Measurements from ENCODE around the gene WDR31.
"Not testable (repeated sequence)": the region's sequence is repeated elsewhere in the genome, so short reads cannot be mapped to it uniquely, and the experiment has no call there.

WDR31 gene

DNA sequence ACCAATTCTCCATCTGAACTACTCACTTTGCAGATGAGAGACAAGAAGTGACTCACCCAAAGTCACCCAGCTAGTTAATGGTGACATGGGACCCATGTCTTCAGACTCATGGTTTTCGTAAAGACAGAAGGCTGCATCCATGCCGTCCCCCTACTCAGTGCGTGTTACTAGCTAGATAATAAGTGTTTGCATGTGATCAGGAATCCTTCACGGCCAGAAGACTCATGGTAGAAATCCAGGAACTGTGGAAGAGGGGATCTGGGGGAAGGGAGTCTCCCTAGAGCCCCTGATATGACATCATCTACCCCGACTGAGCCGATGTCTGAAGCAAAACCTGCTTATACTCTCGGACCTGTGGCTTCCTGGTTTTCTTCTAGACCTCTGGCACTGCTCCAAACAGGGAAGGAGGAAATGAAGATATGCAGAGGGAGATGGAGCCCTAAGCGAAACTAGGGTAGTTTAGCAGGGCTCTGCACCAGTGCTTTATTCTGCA lies 40.2 kb downstream of the WDR31 start:
- H3K9ac ChIP-seq (ENCODE audit: low read length in 5 of 5) = no peak overlapping the region
- peak overlapping the region in 1 of 5 donors; percentile 33 for H3K4me3 ChIP-seq (ENCODE audit: low read depth in 1 of 5, low read length in 5 of 5)
- no peak overlapping the region for H3K27ac ChIP-seq (ENCODE audit: low read depth, low read length)
- H3K36me3 ChIP-seq (ENCODE audit: control insufficient read depth in 5 of 5, insufficient read depth in 5 of 5, low read length in 5 of 5) = no peaks in the 10 kb centered on the region
- peaks cover 0 to 4% (median 0%) of the 10 kb centered on the region in 5 donors for H3K27me3 ChIP-seq (ENCODE audit: control insufficient read depth in 5 of 5, insufficient read depth in 4 of 5, low read length in 5 of 5)
- H3K4me1 ChIP-seq (ENCODE audit: control insufficient read depth in 5 of 5, insufficient read depth in 5 of 5, low read length in 5 of 5) = peaks cover 0 to 7% (median 5%) of the 10 kb centered on the region in 5 donors
- H3K9me3 ChIP-seq (ENCODE audit: control insufficient read depth in 5 of 5, low read length in 5 of 5) = no peaks in the 10 kb centered on the region

DNA sequence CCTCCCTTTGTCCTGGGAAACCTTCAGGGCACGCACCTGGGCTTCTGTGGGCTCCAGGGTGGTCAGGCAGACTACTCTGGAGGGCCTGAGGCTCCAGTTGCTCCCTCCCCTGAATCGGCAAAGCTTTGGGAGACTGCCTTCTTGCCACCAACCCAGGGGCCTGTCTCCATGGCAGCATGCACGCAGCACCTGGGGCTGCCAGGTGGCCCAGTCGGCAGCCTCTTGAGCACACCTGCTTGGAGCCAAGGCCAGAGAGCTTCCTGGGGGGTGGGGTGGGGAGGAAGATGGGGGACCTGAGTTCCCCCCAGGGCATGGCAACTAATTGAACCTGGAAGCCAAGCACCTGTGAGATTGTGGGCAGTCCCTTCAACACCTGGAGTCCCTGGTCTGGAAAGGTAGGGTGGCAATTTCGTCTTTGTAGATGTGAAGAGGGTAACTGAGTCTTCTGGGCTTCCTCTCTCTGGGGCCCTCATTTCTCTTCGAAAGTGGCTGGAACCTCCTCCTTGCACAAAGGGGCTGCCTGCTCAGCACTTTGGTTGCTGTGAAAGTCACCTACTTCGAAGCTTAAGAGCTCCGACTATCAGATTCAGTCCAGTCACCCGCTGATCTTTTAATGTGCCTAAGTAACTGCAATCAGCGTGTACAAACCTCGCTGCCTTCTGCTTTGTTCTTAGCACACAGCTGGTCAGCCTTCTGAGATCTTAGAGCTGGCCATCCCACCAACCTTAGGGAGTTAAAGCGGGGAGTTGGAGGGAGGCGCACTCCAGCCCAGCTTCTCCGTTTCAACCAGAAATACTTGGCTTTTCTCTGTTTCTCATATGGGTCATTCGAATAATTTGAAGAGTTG lies 40.9 kb downstream of the WDR31 start:
- Histone ChIP-seq H3K4me1 (ENCODE audit: control insufficient read depth in 5 of 5, insufficient read depth in 5 of 5, low read length in 5 of 5) (peaks cover 0 to 7% (median 5%) of the 10 kb centered on the region in 5 donors), H3K36me3 (ENCODE audit: control insufficient read depth in 5 of 5, insufficient read depth in 5 of 5, low read length in 5 of 5) (no peaks in the 10 kb centered on the region), H3K9ac (ENCODE audit: low read length in 5 of 5) (no peak overlapping the region), H3K9me3 (ENCODE audit: control insufficient read depth in 5 of 5, low read length in 5 of 5) (no peaks in the 10 kb centered on the region), H3K27ac (ENCODE audit: low read depth, low read length) (no peak overlapping the region), H3K27me3 (ENCODE audit: control insufficient read depth in 5 of 5, insufficient read depth in 4 of 5, low read length in 5 of 5) (peaks cover 0 to 4% (median 0%) of the 10 kb centered on the region in 5 donors), H3K4me3 (ENCODE audit: low read depth in 1 of 5, low read length in 5 of 5) (no peak overlapping the region)

DNA sequence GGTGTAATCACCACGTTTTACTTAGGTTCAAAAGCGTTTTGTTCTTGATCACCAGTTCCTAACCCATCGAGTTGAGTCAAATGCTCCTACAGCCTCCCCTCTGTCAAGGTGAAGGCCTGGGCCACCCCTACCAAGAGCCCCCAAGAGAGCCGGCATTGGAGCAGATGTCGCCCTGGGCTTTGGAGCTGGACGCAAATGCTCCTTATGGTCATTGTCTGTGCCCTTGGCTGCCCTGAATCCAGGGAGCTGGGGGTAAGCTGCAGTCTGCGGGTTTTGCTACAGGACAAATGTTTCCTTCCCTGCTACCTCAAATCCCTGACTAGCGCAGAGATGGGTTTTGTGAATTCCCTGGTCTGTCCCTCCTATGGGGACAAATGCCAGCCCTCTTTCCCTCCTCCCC lies 41.8 kb downstream of the WDR31 start:
- H3K9ac ChIP-seq (ENCODE audit: low read length in 5 of 5) = no peak overlapping the region
- peaks cover 0 to 7% (median 5%) of the 10 kb centered on the region in 5 donors for H3K4me1 ChIP-seq (ENCODE audit: control insufficient read depth in 5 of 5, insufficient read depth in 5 of 5, low read length in 5 of 5)
- H3K27me3 ChIP-seq (ENCODE audit: control insufficient read depth in 5 of 5, insufficient read depth in 4 of 5, low read length in 5 of 5) = peaks cover 0 to 4% (median 0%) of the 10 kb centered on the region in 5 donors
- H3K36me3 ChIP-seq (ENCODE audit: control insufficient read depth in 5 of 5, insufficient read depth in 5 of 5, low read length in 5 of 5) = peaks cover 0 to 3% (median 2%) of the 10 kb centered on the region in 5 donors
- H3K27ac ChIP-seq (ENCODE audit: low read depth, low read length) = no peak overlapping the region
- no peaks in the 10 kb centered on the region for H3K9me3 ChIP-seq (ENCODE audit: control insufficient read depth in 5 of 5, low read length in 5 of 5)
- no peak overlapping the region for H3K4me3 ChIP-seq (ENCODE audit: low read depth in 1 of 5, low read length in 5 of 5)

DNA sequence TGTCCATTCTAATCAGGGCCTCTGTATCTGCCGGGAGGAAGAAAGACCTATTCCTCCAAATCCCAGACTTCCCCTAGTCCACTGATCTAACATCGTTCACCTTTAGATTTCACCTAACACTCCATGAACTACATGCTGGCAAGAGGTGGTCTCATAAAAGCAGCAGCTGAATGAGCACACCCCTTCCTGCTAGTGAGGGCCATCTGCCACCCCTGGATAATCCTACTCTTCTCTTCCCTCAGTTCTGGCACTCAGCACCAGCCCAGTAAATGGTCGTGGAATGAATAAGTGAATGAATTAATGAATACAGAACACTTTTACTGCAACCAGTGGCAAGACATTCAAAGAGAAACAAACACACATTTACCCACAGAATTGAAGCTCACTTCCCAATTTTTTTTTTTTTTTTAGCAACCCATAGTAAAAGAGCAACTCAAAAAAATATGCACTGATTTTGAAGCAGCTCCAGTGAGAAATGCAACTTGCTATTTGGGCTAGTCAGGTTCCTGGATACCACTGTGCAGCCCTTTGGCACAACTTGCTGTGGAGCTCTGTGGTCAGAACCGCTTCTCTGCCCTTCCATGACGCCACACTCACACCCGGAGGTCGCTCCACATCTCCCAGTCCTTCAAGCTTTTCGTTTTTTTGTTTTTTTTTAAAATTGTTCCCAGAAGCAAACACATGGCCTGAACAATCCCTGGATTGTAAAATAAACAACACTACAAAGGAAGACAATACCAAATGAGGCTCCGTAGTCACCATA lies 43.1 kb downstream of the WDR31 start:
- Histone ChIP-seq H3K9ac (ENCODE audit: low read length in 5 of 5) (no peak overlapping the region), H3K27me3 (ENCODE audit: control insufficient read depth in 5 of 5, insufficient read depth in 4 of 5, low read length in 5 of 5) (peaks cover 0 to 3% (median 0%) of the 10 kb centered on the region in 5 donors), H3K4me1 (ENCODE audit: control insufficient read depth in 5 of 5, insufficient read depth in 5 of 5, low read length in 5 of 5) (peaks cover 0 to 7% (median 5%) of the 10 kb centered on the region in 5 donors), H3K36me3 (ENCODE audit: control insufficient read depth in 5 of 5, insufficient read depth in 5 of 5, low read length in 5 of 5) (peaks cover 8 to 17% (median 14%) of the 10 kb centered on the region in 5 donors), H3K27ac (ENCODE audit: low read depth, low read length) (no peak overlapping the region), H3K9me3 (ENCODE audit: control insufficient read depth in 5 of 5, low read length in 5 of 5) (no peaks in the 10 kb centered on the region), H3K4me3 (ENCODE audit: low read depth in 1 of 5, low read length in 5 of 5) (no peak overlapping the region)

DNA sequence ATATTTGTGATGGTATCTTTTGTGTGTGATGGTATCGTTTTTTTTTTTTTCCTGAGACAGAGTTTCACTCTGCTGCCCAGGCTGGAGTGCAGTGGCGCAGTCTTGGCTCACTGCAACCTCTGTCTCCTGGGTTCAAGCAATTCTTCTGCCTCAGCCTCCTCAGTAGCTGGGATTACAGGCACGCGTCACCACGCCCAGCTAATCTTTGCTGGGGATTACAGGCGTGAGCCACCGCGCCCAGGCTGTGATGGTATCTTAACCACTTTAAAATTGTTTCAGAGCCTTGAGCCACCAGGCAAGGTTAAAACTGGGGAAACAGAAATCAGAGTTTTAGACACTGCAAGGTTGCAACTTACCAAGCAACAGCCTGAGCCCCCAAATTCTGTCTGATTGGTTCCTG lies 43.8 kb downstream of the WDR31 start:
- not testable (repeated sequence) for H3K9ac ChIP-seq (ENCODE audit: low read length in 5 of 5)

DNA sequence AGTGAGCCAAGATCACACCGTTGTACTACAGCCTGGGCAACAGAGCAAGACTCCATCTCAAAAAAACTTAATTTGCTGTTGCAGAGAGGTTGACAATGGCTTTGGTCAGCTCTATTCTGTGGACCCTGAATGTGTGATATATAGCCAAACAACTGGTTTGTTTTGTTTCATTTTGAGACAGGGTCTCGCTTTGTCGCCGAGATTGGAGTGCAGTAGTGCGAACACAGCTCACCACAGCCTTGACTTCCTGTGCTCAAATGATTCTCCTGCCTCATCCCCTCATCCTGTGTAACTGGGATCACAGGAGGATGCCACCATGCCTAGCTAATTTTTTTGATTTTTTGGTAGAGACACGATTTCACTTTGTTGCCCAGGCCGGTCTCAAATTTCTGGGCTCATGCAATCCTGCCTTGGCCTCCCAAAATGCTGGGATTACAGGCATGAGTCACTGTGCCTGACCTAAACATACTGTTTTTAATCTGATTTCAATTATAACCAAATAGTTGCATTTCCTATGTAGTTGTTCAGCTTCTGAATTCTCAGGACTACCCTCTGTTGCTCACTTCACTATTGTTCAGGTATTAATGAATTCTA lies 46.7 kb downstream of the WDR31 start:
- H3K9me3 ChIP-seq (ENCODE audit: control insufficient read depth in 5 of 5, low read length in 5 of 5) = no peaks in the 10 kb centered on the region
- no peak overlapping the region for H3K4me3 ChIP-seq (ENCODE audit: low read depth in 1 of 5, low read length in 5 of 5)
- H3K36me3 ChIP-seq (ENCODE audit: control insufficient read depth in 5 of 5, insufficient read depth in 5 of 5, low read length in 5 of 5) = peaks cover 24 to 50% (median 50%) of the 10 kb centered on the region in 5 donors

More for the DNA sequence above, 43.8 kb downstream of the WDR31 start:
- H3K27me3 ChIP-seq (ENCODE audit: control insufficient read depth in 5 of 5, insufficient read depth in 4 of 5, low read length in 5 of 5); H3K4me3 ChIP-seq (ENCODE audit: low read depth in 1 of 5, low read length in 5 of 5); H3K27ac ChIP-seq (ENCODE audit: low read depth, low read length); H3K4me1 ChIP-seq (ENCODE audit: control insufficient read depth in 5 of 5, insufficient read depth in 5 of 5, low read length in 5 of 5); H3K9me3 ChIP-seq (ENCODE audit: control insufficient read depth in 5 of 5, low read length in 5 of 5): not testable (repeated sequence)
- peaks cover 8 to 24% (median 21%) of the 10 kb centered on the region in 5 donors for H3K36me3 ChIP-seq (ENCODE audit: control insufficient read depth in 5 of 5, insufficient read depth in 5 of 5, low read length in 5 of 5)

DNA sequence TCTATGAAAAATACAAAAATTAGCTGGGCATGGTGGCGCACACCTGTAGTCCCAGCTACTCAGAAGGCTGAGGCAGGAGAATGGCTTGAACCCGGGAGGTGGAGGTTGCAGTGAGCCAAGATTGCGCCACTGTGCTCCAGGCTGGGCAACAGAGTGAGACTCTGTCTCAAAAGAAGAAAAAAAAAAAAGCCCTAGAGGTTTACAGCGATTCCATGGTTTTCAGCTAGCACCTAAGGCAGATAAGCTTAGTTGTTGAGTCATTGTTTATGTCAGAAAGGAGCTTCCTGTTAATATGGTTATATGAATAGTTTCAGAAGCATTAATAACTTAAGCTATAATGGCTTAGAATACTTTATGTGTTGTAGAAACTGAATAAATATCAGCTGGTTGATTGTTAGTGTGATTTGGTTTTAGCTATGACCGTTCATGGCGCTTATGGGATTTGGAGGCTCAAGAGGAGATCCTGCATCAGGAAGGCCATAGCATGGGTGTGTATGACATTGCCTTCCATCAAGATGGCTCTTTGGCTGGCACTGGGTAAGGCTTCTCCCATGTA lies 49.9 kb downstream of the WDR31 start:
- no peaks in the 10 kb centered on the region for H3K9me3 ChIP-seq (ENCODE audit: control insufficient read depth in 5 of 5, low read length in 5 of 5)
- no peak overlapping the region for H3K9ac ChIP-seq (ENCODE audit: low read length in 5 of 5)
- no peak overlapping the region for H3K4me3 ChIP-seq (ENCODE audit: low read depth in 1 of 5, low read length in 5 of 5)
- no peak overlapping the region for H3K27ac ChIP-seq (ENCODE audit: low read depth, low read length)
- H3K27me3 ChIP-seq (ENCODE audit: control insufficient read depth in 5 of 5, insufficient read depth in 4 of 5, low read length in 5 of 5) = no peaks in the 10 kb centered on the region
- peaks cover 0 to 2% (median 0%) of the 10 kb centered on the region in 5 donors for H3K4me1 ChIP-seq (ENCODE audit: control insufficient read depth in 5 of 5, insufficient read depth in 5 of 5, low read length in 5 of 5)
- H3K36me3 ChIP-seq (ENCODE audit: control insufficient read depth in 5 of 5, insufficient read depth in 5 of 5, low read length in 5 of 5) = peaks cover 43 to 79% (median 71%) of the 10 kb centered on the region in 5 donors

More for the DNA sequence above, 46.7 kb downstream of the WDR31 start:
- no peaks in the 10 kb centered on the region for H3K27me3 ChIP-seq (ENCODE audit: control insufficient read depth in 5 of 5, insufficient read depth in 4 of 5, low read length in 5 of 5)
- no peak overlapping the region for H3K27ac ChIP-seq (ENCODE audit: low read depth, low read length)
- H3K4me1 ChIP-seq (ENCODE audit: control insufficient read depth in 5 of 5, insufficient read depth in 5 of 5, low read length in 5 of 5) = peaks cover 0 to 2% (median 0%) of the 10 kb centered on the region in 5 donors
- H3K9ac ChIP-seq (ENCODE audit: low read length in 5 of 5) = no peak overlapping the region

DNA sequence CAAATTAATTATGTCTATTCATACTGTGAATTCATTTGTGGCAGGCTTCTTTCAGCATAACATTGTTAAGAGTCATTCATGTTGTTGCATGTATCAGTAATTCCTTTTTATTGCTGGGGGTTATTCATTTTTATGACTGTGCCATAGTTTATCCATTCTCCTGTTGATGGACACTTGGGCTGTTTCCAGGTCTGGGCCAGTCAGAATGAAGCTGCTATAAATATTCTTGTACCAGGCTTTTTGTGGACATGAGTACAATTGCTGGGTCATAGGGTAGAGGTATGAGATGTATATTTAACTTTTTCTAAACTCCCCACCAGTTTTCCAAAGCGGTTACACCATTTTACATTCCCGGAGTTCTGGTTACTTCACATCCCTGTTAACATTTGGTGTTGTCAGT lies 51.0 kb downstream of the WDR31 start:
- H3K9ac ChIP-seq (ENCODE audit: low read length in 5 of 5) = no peak overlapping the region
- no peak overlapping the region for H3K4me3 ChIP-seq (ENCODE audit: low read depth in 1 of 5, low read length in 5 of 5)
- no peaks in the 10 kb centered on the region for H3K27me3 ChIP-seq (ENCODE audit: control insufficient read depth in 5 of 5, insufficient read depth in 4 of 5, low read length in 5 of 5)
- peaks cover 52 to 89% (median 82%) of the 10 kb centered on the region in 5 donors for H3K36me3 ChIP-seq (ENCODE audit: control insufficient read depth in 5 of 5, insufficient read depth in 5 of 5, low read length in 5 of 5)
- peaks cover 0 to 2% (median 0%) of the 10 kb centered on the region in 5 donors for H3K4me1 ChIP-seq (ENCODE audit: control insufficient read depth in 5 of 5, insufficient read depth in 5 of 5, low read length in 5 of 5)
- no peaks in the 10 kb centered on the region for H3K9me3 ChIP-seq (ENCODE audit: control insufficient read depth in 5 of 5, low read length in 5 of 5)
- no peak overlapping the region for H3K27ac ChIP-seq (ENCODE audit: low read depth, low read length)

DNA sequence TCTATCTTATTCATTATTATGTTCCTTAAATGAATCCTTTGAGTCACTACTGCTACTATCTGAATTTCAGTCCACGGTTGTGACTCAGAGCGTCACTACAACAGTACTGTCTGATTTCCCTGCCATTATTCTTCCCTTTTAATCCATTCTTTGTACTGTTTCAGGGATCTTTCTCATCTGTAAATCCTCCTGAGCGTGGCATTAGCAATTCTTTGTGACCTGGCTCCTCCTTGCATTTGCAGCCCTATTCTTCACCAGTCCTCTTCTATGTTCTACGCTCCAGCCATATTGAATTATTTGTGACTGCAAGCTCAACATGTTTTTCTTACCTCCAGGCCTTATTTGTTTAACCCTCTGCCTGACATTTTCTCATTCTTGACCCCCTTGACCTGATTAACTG lies 58.7 kb downstream of the WDR31 start:
- peaks cover 50 to 81% (median 72%) of the 10 kb centered on the region in 5 donors for H3K36me3 ChIP-seq (ENCODE audit: control insufficient read depth in 5 of 5, insufficient read depth in 5 of 5, low read length in 5 of 5)
- H3K9me3 ChIP-seq (ENCODE audit: control insufficient read depth in 5 of 5, low read length in 5 of 5) = no peaks in the 10 kb centered on the region
- peaks cover 0 to 5% (median 3%) of the 10 kb centered on the region in 5 donors for H3K4me1 ChIP-seq (ENCODE audit: control insufficient read depth in 5 of 5, insufficient read depth in 5 of 5, low read length in 5 of 5)
- H3K9ac ChIP-seq (ENCODE audit: low read length in 5 of 5) = peak overlapping the region in 1 of 5 donors; percentile 41
- H3K27ac ChIP-seq (ENCODE audit: low read depth, low read length) = no peak overlapping the region
- H3K27me3 ChIP-seq (ENCODE audit: control insufficient read depth in 5 of 5, insufficient read depth in 4 of 5, low read length in 5 of 5) = no peaks in the 10 kb centered on the region
- H3K4me3 ChIP-seq (ENCODE audit: low read depth in 1 of 5, low read length in 5 of 5) = no peak overlapping the region

All from subcutaneous abdominal adipose tissue (tissue), 5 donors.